A673 (cell line): ENCODE results near the gene SBDS.

Experiments used
- CTCF ChIP-seq: fragments of 300-800, 200-600 bp; sonication (generic); conservative IDR thresholded peaks from 2 replicates; pipeline ENCODE4 v1.5.1; 2017; ENCODE audit warnings: low read depth, mild to moderate bottlenecking, antibody characterized with exemption, low read length, moderate library complexity, mixed read lengths
- EZH2 ChIP-seq: fragments of 200-600 bp; sonication (generic); IDR thresholded peaks from 2 replicates; pipeline ENCODE4 v1.6.1; 2017; ENCODE audit warnings: borderline replicate concordance, low read depth, mild to moderate bottlenecking, mixed read lengths, antibody characterized with exemption, low read length; ENCODE audit not compliant: poor library complexity, severe bottlenecking

GRCh38 chr7:66950763-66951162 lies 44.6 kb downstream of the SBDS start:
- TF ChIP-seq CTCF, result no peak
- TF ChIP-seq EZH2, result no peak
